GM10266 (cell line): Measurements from ENCODE around the gene MALL.
"Not testable (repeated sequence)": the region's sequence is repeated elsewhere in the genome, so short reads cannot be mapped to it uniquely, and the experiment has no call there.

Source experiments
- DNase-seq: peaks from one replicate; pipeline ENCODE4 v3.0.0; 2012; ENCODE audit errors: extremely low spot score
- TF ChIP-seq, protein P1 (sequence below): IDR thresholded peaks from 2 replicates; pipeline ENCODE4 v1.5.1; 2012; ENCODE audit warnings: mild to moderate bottlenecking, low read depth; ENCODE audit not compliant: control insufficient read depth, insufficient read depth; ENCODE audit errors: missing control alignments

Gene MALL

DNA sequence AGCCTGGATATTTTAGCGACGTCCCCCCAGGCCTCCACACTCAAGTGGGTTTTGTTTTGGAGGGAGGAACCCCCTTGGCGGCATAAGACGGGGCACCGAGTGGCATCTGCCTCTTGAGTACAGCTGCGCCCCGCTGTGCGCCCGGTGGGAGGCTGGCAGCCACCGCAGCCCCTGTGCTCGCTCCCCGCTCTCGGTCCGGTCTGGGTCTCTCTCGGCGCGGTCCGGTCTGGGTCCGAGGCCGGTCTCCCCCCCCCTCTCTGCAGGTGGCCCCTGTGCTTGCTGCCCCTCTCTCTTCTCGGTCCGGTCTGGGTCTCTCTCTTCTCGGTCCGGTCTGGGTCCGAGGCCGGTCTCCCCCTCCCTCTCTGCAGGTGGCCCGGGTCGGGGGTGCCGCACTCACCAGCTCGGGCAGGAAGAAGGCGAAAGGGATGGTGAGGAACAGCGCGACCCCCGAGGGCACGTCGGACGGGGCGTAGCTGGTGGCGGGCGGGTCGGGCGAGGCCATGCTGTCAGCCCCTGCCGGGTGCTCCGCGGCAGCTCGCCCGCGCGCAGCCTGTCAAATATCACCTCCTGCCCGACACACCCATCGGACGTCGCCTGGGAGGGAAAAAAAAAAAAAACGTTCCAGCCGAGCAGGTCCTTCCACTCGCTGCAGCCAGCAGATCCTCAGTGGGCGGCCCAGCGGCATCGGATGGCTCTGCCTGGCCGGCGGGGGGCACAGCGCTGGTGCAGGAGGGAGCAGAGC is at the start of gene MALL:
Gene MALL (minus strand): TSS at position 532 of the 742 bp plus-strand sequence. CDS start 30 bp downstream, at position 502.
- no peak for DNase-seq
- TF ChIP-seq, protein P1, sequence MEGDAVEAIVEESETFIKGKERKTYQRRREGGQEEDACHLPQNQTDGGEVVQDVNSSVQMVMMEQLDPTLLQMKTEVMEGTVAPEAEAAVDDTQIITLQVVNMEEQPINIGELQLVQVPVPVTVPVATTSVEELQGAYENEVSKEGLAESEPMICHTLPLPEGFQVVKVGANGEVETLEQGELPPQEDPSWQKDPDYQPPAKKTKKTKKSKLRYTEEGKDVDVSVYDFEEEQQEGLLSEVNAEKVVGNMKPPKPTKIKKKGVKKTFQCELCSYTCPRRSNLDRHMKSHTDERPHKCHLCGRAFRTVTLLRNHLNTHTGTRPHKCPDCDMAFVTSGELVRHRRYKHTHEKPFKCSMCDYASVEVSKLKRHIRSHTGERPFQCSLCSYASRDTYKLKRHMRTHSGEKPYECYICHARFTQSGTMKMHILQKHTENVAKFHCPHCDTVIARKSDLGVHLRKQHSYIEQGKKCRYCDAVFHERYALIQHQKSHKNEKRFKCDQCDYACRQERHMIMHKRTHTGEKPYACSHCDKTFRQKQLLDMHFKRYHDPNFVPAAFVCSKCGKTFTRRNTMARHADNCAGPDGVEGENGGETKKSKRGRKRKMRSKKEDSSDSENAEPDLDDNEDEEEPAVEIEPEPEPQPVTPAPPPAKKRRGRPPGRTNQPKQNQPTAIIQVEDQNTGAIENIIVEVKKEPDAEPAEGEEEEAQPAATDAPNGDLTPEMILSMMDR, result no peak

DNA sequence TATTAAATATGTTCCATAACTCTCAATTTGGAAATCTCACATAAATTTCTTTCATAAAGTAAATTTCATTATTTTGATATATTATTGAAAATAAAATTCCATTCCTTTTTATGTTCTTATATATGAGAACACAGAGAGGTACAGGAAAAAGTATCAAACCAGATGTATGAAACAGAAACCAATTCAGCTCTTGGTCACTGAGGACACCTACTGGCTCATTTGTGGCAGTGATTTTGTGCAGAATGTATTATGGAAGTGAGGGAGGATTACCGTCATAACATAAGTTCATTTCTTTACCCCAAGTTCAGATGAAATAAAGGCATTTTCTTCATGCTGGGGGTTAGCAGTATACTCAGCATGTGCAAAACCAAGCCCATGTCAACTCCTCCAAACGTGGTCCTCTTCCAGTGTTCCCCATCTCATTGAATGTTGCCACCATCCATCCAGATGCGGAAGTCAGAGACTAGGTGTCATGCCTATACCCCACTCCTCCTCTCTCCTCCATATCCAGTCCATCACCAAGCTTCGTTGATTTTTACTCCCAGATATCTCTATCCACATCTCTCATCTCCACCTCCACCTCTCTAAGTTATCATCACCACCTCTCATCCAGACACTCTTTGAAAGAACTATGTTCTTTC is 41.7 kb upstream of the MALL start:
- DNase-seq, result peak; percentile 43
- TF ChIP-seq, protein P1, result peak; percentile 66

DNA sequence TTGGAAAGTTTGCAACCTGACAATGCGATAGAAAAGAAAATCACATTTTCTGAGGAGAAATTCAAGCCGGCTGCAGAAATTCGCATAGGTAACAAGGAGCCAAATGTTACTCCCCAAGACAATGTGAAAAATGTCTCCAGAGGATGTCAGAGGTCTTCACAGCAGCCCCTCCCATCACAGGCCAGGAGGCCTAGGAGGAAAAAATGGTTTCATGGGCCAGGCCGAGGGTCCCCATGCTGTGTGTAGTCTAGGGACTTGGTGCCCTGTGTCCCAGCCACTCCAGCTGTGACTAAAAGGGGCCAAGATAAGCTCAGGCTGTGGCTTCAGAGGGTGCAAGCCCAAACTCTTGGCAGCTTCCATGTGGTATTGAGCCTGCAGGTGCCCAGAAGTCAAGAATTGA is 39.2 kb upstream of the MALL start:
- DNase-seq, result not testable (repeated sequence)

DNA sequence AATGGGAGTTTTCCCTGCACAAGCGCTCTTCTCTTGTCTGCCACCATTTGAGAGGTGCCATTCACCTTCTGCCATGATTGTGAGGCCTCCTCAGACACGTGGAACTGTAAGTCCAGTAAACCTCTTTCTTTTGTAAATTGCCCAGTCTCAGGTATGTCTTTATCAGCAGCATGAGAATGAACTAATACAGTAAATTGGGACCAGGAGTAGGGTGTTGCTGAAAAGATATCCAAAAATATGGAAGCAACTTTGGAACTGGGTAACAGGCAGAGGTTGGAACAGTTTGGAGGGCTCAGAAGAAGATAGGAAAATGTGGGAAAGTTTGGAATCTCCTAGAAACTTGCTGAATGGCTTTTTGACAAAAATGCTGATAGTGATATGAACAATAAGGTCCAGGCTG is 38.6 kb upstream of the MALL start:
- not testable (repeated sequence) for DNase-seq

DNA sequence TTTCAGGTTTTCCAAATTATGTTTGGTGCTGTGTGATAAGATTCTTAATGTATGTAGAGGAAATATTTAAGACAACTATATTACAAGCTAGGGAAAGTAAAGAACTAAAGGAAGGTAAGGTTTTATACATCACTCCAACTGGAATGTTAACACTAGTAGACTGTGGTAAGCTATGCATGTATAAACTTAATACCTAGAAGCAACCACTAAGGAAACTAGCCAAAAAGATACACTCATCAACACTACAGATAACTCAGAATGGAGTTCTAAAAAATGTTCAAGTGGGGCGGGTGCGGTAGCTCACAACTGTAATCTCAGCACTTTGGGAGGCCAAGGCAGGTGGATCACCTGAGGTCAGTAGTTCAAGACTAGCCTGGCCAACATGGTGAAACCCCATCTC is 37.8 kb upstream of the MALL start:
- no peak for DNase-seq
- TF ChIP-seq, protein P1, result no peak

DNA sequence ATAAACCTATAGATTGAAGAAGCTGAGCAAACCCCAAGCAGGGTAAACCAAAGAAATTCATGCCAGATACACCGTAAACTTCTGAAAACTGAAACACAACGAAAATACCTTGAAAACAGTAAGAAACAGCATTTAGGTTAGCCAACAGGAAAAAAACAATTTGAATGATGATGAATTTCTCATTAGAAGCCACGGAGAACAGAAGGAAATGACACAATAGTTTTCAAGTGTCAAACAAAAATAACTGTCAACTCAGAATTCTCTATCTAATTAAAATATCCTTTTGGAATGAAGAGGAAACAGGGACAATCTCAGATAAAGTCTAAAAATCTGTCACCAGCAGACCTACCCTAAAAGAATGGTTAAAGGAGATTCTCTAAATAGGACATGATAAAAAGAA is 37.3 kb upstream of the MALL start:
- TF ChIP-seq, protein P1, result no peak
- DNase-seq, result no peak

DNA sequence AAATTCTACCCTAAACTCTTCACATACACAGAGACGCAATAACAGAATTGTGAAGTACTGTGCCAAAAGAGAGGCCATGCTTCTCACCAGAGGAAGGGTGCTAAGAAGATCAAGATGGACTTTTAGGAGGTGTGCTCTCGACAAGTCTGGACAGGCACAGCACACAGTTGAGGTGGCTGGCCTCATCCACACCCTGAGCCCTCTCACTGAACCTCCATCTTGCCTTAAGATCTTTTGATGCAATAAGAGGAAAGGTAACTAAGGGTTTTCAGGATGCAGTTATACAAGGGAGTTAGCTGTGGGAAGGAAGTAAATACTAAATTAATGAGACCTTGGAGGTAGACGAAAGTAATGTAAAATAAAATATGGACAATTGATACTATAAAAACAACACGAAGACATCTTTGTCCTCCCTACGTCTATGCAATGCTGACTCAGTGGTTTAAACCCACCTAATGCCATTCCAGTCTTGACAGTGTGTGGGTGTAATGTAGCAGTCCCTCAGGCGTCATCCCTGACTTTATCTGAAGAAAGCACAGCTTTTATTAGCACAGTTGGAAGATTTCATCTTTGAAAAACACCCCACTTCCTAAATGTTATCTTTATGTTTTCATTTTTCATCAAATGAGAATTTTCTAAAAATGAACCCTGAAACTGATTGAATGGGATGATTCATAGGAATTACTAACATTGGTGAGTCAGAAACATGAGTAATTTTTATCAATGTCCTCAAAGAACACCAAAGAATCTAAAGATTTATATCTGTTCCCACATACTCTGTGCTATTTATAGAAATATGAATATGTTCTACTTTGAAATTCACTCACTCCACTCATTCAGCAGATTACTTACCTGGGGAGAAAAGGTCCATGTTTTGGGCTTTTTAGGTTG is 34.0 kb upstream of the MALL start:
- TF ChIP-seq, protein P1, result no peak
- DNase-seq, result no peak

DNA sequence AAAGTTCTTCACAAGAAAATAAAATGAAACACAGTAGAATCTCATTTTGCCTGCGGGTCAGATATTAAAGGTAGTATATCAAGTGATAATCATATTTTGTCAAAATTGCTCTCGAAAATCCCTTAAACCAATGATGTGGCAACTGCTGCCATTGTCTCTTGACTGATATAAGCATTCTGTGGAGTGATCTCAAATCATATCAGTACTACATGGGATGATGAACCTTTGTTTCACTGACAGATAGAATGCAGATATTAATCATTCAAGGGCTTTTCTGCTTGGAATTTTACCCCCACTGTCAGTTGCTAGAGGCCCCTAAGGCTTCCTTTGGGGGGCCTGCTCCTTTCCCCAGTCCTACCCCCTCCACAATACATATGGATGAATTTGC is 31.3 kb upstream of the MALL start:
- no peak for DNase-seq
- TF ChIP-seq, protein P1, result no peak
